ENCODE measurements around the gene MCL1. TPM values are rescaled to one million over a fixed set of nuclear protein-coding genes. Genes with fewer than 3 reads are reported as not detected.
A peak's percentile ranks its signal among the peaks of the same experiment; 100 is the strongest.
"Not testable (repeated sequence)": the region's sequence is repeated elsewhere in the genome, so short reads cannot be mapped to it uniquely, and the experiment has no call there.

Gene MCL1
- polyA plus RNA-seq, 3 donors = 172 to 221 (median 175) TPM

- DNase-seq (ENCODE audit: low read depth in 3 of 3, low spot score in 2 of 3) = not testable (repeated sequence)
Observed at GRCh38 chr1:150573648-150574071, 5.8 kb downstream of the MCL1 start.

- no peak for DNase-seq (ENCODE audit: low read depth in 3 of 3, low spot score in 2 of 3)
Observed at GRCh38 chr1:150572918-150573647, 6.3 kb downstream of the MCL1 start.

GRCh38 chr1:150568594-150568966 lies 10.8 kb downstream of the MCL1 start:
- DNase-seq (ENCODE audit: low read depth in 3 of 3, low spot score in 2 of 3) = no peak

GRCh38 chr1:150567717-150568593 lies 11.5 kb downstream of the MCL1 start:
- peak; percentile 81 to 84 (median 83) for DNase-seq (ENCODE audit: low read depth in 3 of 3, low spot score in 2 of 3)

GRCh38 chr1:150567341-150567716 lies 12.1 kb downstream of the MCL1 start:
- DNase-seq (ENCODE audit: low read depth in 3 of 3, low spot score in 2 of 3) = no peak

GRCh38 chr1:150566589-150567340 lies 12.6 kb downstream of the MCL1 start:
- no peak for DNase-seq (ENCODE audit: low read depth in 3 of 3, low spot score in 2 of 3)

- DNase-seq (ENCODE audit: low read depth in 3 of 3, low spot score in 2 of 3) = not testable (repeated sequence)
Observed at GRCh38 chr1:150565240-150565991, 14.0 kb downstream of the MCL1 start.

- no peak for DNase-seq (ENCODE audit: low read depth in 3 of 3, low spot score in 2 of 3)
Observed at GRCh38 chr1:150564051-150564991, 15.1 kb downstream of the MCL1 start.

- DNase-seq (ENCODE audit: low read depth in 3 of 3, low spot score in 2 of 3) = no peak
Observed at GRCh38 chr1:150563340-150564038, 15.9 kb downstream of the MCL1 start.

- no peak for DNase-seq (ENCODE audit: low read depth in 3 of 3, low spot score in 2 of 3)
Observed at GRCh38 chr1:150562446-150563339, 16.7 kb downstream of the MCL1 start.

GRCh38 chr1:150561974-150562445 lies 17.4 kb downstream of the MCL1 start:
- DNase-seq (ENCODE audit: low read depth in 3 of 3, low spot score in 2 of 3) = peak; percentile 73 to 84 (median 75)

- peak; percentile 85 to 90 (median 89) for DNase-seq (ENCODE audit: low read depth in 3 of 3, low spot score in 2 of 3)
Observed at GRCh38 chr1:150561254-150561973, 18.0 kb downstream of the MCL1 start.

GRCh38 chr1:150560576-150561253 lies 18.7 kb downstream of the MCL1 start:
- DNase-seq (ENCODE audit: low read depth in 3 of 3, low spot score in 2 of 3) = peak in 2 of 3 donors; percentile 80

- no peak for DNase-seq (ENCODE audit: low read depth in 3 of 3, low spot score in 2 of 3)
Observed at GRCh38 chr1:150560011-150560438, 19.4 kb downstream of the MCL1 start.

GRCh38 chr1:150559656-150560010 lies 19.8 kb downstream of the MCL1 start:
- DNase-seq (ENCODE audit: low read depth in 3 of 3, low spot score in 2 of 3) = no peak

Data from right renal cortex interstitium (tissue), 3 donors.